ENCODE results near the gene UBE2U.
A peak's percentile ranks its signal among the peaks of the same experiment; 100 is the strongest.

GRCh38 chr1:64240206-64240605 lies 36.8 kb downstream of the UBE2U start:
- TF ChIP-seq CTCF (tag by site-specific recombination; IDR thresholded peaks at IDR 0.05) (peak; percentile 46; the same call in 1 of the 2 replicates), SALL2 (tag by site-specific recombination; IDR thresholded peaks at IDR 0.05; ENCODE audit: borderline replicate concordance) (no peak), GLIS1 (tag by site-specific recombination; IDR thresholded peaks at IDR 0.05) (no peak), REST (tag by site-specific recombination; IDR thresholded peaks at IDR 0.05) (no peak), HOXA7 (CRISPR knock-in tag; IDR thresholded peaks at IDR 0.05; ENCODE audit: borderline replicate concordance) (no peak), ZBTB17 (tag by site-specific recombination; IDR thresholded peaks at IDR 0.05) (no peak)
